NCI-H2081 (cell line): ENCODE data around the gene PNPO.
"Not testable (repeated sequence)": the region's sequence is repeated elsewhere in the genome, so short reads cannot be mapped to it uniquely, and the experiment has no call there.

Experiments
- DNase-seq, 2 experiments: peaks; one replicate each; lab custom pipeline; 2025; lab: John Stamatoyannopoulos, UW

The PNPO gene

GRCh38 chr17:47975189-47975822 lies 33.9 kb downstream of the PNPO start:
- DNase-seq, result no peak

DNA sequence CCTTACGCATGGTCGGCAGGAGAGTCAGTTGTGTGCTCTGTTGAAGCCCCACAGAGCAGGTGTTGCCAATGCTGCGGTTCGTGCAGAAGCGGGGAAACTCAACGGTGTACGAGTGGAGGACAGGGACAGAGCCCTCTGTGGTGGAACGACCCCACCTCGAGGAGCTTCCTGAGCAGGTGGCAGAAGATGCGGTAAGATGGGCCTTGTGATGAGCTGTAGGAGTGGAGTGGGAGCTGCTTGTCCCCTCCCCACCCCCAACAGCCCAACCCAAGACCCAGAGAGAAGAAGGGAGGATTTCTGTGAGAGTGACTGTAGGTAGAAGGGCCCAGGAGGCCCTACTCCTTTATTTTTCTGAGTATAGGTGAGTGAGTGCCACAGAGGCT lies 34.4 kb downstream of the PNPO start:
- DNase-seq, result no peak

GRCh38 chr17:47978324-47978723 lies 37.0 kb downstream of the PNPO start:
- peak; percentile 64 to 73 for DNase-seq

DNA sequence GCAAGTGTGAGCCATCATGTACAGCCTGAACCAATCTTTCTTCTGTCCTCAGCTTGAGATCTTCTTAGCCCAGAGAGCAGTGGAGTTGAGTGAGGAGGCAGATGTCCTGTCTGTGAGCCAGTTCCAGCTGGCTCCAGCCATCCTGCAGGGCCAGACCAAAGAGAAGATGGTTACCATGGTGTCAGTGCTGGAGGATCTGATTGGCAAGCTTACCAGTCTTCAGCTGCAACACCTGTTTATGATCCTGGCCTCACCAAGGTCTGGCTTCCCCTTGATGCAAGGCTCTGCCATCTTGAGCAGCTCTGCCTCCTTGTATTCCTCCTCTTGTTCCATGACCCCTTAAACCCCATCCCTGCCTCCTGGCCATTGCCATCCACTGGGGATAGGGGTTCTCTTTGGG lies 39.2 kb downstream of the PNPO start:
- DNase-seq, result peak in 1 of 2 experiments; percentile 35

DNA sequence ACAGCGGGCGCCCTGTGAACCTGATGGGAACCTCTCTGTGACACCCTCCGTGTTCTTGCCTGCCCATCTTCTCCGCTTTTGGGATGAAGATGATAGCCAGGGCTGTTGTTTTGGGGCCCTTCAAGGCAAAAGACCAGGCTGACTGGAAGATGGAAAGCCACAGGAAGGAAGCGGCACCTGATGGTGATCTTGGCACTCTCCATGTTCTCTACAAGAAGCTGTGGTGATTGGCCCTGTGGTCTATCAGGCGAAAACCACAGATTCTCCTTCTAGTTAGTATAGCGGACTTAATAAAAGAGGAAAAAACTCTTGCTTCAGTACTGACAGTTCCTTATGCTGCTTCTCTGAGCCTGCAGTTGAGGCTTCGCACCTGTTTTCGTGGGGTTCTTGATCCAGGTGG lies 40.1 kb downstream of the PNPO start:
- DNase-seq, result no peak

- DNase-seq, result no peak
These were observed 40.8 kb downstream of the PNPO start for GRCh38 chr17:47982091-47982617.

GRCh38 chr17:47982645-47983390 lies 41.4 kb downstream of the PNPO start:
- no peak for DNase-seq

GRCh38 chr17:47983492-47984223 lies 42.3 kb downstream of the PNPO start:
- no peak for DNase-seq

GRCh38 chr17:47986520-47986919 lies 45.1 kb downstream of the PNPO start:
- DNase-seq, result no peak

- DNase-seq, result peak; percentile 52 to 82
These were observed 46.0 kb downstream of the PNPO start for GRCh38 chr17:47987240-47987835.

- DNase-seq, result not testable (repeated sequence)
These were observed 47.1 kb downstream of the PNPO start for GRCh38 chr17:47988445-47988844.

DNA sequence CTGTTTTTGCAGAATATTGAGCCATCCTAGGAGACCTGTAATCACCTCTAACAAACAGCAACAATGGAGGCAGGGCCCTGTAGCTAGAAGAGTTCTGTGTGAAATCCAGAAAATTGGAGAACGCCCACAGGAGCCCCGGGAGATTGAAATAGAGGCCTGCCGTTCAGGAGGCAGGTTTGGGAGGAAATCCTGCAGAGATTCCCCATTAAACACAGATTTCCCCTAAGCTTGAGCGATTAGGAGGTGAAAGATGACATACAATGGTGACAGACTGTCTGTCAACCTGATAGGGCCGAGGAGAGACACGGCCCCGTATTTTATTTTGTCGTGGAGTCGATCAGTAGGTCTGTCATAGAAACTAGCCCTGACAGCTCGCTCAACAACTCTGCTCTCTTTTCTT lies 47.8 kb downstream of the PNPO start:
- no peak for DNase-seq

- no peak for DNase-seq
These were observed 48.3 kb downstream of the PNPO start for GRCh38 chr17:47989700-47990099.

GRCh38 chr17:47990962-47991731 lies 49.8 kb downstream of the PNPO start:
- DNase-seq, result no peak

- DNase-seq, result no peak
These were observed 50.8 kb downstream of the PNPO start for GRCh38 chr17:47992216-47992615.

DNA sequence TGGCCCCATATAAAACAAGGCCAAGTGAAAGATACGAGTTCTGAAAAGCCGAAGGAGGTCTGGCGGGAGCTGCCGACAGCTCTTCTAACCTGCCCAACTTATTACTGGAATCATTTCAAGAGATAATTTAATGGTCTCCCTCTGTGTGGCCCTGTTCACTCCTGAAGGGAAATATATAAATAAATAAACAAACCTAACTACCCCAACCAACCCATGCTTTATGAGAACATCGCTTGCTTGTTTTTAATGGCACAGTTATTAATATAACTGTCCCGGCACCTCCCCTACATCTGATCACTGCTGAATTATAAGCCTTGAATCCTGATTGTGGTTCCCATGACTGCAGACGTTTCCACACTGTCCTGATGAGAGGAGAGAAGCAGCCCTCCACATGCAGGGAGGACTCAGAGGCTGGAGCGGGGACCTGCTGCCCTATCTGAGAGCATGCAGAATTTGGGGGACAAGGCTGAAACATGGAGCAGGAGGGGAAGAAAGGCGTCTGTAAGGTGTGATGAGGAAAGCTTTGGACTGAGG lies 51.7 kb downstream of the PNPO start:
- DNase-seq, result no peak

GRCh38 chr17:47993964-47994363 lies 52.6 kb downstream of the PNPO start:
- DNase-seq, result no peak

- no peak for DNase-seq
These were observed 53.4 kb downstream of the PNPO start for GRCh38 chr17:47994724-47995123.

- DNase-seq, result no peak
These were observed 54.0 kb downstream of the PNPO start for GRCh38 chr17:47995241-47995935.

DNA sequence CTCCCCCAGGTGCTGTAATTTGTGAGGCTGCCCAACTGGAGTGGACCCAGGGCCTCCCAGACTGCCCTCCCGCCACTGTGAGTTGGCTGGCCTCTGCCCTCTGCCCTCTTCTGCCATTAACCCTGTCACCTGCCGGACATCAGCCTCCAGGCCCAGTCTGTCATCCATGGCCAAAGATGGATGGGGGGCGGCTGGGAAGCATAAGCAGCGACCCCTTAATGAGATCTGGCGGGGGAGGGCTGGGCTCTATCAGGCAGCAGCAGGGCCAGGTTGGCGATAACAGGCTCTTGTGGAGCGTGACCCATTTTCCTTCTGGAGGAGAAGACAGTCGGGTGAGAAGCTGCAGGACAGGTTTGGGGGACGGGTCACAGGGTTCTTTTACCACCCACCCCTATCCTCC lies 54.8 kb downstream of the PNPO start:
- DNase-seq, result no peak

DNA sequence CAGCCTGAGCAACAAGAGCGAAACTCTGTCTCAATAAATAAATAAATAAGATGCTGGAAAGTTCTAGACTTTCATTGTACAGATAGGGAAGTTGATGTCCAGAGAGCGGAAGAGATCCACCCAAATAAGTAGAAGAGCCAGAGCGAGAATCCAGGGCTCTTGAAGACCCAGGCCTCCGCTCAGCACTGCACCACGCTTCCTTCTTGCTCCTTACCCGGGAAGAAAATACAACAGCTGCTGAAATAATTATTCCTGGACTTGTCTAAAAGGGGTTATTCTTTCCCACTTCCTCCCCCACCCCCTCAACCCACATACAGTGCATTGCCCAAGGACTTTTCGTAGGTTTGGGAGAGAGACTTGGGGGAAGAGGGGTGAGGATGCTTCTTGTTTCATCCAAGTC lies 56.2 kb downstream of the PNPO start:
- DNase-seq, result no peak
